H9 (cell line): ENCODE data around the gene KHNYN. TPM values are rescaled to one million over a fixed set of nuclear protein-coding genes. Genes with fewer than 3 reads are reported as not detected.

Experiments used
- DNase-seq: peaks from one replicate; pipeline ENCODE4 v3.0.0-alpha.2; 2017
- H2AFZ ChIP-seq: one replicate; pipeline ENCODE4 v1.6.1; 2013; ENCODE audit warnings: mild to moderate bottlenecking, low read length, control low read depth, moderate library complexity
- H2AK5ac ChIP-seq: 2 replicates; pipeline ENCODE4 v1.6.1; 2013; ENCODE audit warnings: low read length, control low read depth, mixed read lengths; ENCODE audit not compliant: insufficient read length
- H2BK120ac ChIP-seq: one replicate; pipeline ENCODE4 v1.6.1; 2013; ENCODE audit warnings: low read depth, mild to moderate bottlenecking, low read length, control low read depth, inconsistent platforms; ENCODE audit not compliant: poor library complexity, severe bottlenecking
- H2BK12ac ChIP-seq: 2 replicates; pipeline ENCODE4 v1.6.1; 2013; ENCODE audit warnings: low read length, control low read depth, mixed read lengths, low read depth; ENCODE audit not compliant: insufficient read length
- H2BK15ac ChIP-seq: 2 replicates; pipeline ENCODE4 v1.6.1; 2013; ENCODE audit warnings: low read depth, low read length, control low read depth
- H2BK20ac ChIP-seq: one replicate; pipeline ENCODE4 v1.6.1; 2013; ENCODE audit warnings: low read depth, mild to moderate bottlenecking, low read length, control low read depth, inconsistent platforms; ENCODE audit not compliant: poor library complexity, severe bottlenecking
- H2BK5ac ChIP-seq: 2 replicates; pipeline ENCODE4 v1.6.1; 2013; ENCODE audit warnings: low read length, control low read depth, mixed read lengths; ENCODE audit not compliant: insufficient read length
- H3K14ac ChIP-seq: 2 replicates; pipeline ENCODE4 v1.6.1; 2013; ENCODE audit warnings: low read length, control low read depth; ENCODE audit not compliant: insufficient read depth
- H3K18ac ChIP-seq: 2 replicates; pipeline ENCODE4 v1.6.1; 2013; ENCODE audit warnings: low read depth, mild to moderate bottlenecking, mixed read lengths, low read length, control low read depth; ENCODE audit not compliant: insufficient read length
- H3K23ac ChIP-seq: 2 replicates; pipeline ENCODE4 v1.6.1; 2013; ENCODE audit warnings: low read length, control low read depth, mixed read lengths, low read depth; ENCODE audit not compliant: insufficient read length
- H3K23me2 ChIP-seq: 2 replicates; pipeline ENCODE4 v1.6.1; 2013; ENCODE audit warnings: low read depth, mild to moderate bottlenecking, mixed read lengths, low read length, control low read depth; ENCODE audit not compliant: insufficient read length, poor library complexity, severe bottlenecking
- H3K27ac ChIP-seq: 2 replicates; pipeline ENCODE4 v1.5.1; 2013; ENCODE audit warnings: low read length, control low read depth, mixed read lengths, low read depth; ENCODE audit not compliant: insufficient read length
- H3K27me3 ChIP-seq: 2 replicates; pipeline ENCODE4 v1.6.1; 2013; ENCODE audit warnings: low read length, control low read depth, inconsistent platforms; ENCODE audit not compliant: insufficient read depth
- H3K4ac ChIP-seq: 2 replicates; pipeline ENCODE4 v1.6.1; 2013; ENCODE audit warnings: low read depth, mild to moderate bottlenecking, control low read depth, inconsistent platforms, low read length, moderate library complexity
- H3K4me1 ChIP-seq: 2 replicates; pipeline ENCODE4 v1.6.1; 2013; ENCODE audit warnings: low read length, control low read depth, inconsistent platforms; ENCODE audit not compliant: insufficient read depth
- H3K4me2 ChIP-seq: 2 replicates; pipeline ENCODE4 v1.6.1; 2013; ENCODE audit warnings: low read length, control low read depth, mixed read lengths; ENCODE audit not compliant: insufficient read length, insufficient read depth
- H3K56ac ChIP-seq: 2 replicates; pipeline ENCODE4 v1.6.1; 2013; ENCODE audit warnings: low read depth, mild to moderate bottlenecking, mixed read lengths, low read length, control low read depth; ENCODE audit not compliant: insufficient read length
- H3K79me1 ChIP-seq: 2 replicates; pipeline ENCODE4 v1.6.1; 2013; ENCODE audit warnings: low read depth, mild to moderate bottlenecking, moderate library complexity, low read length, control low read depth, inconsistent platforms; ENCODE audit not compliant: insufficient read depth, poor library complexity, severe bottlenecking
- H3K79me2 ChIP-seq: 2 replicates; pipeline ENCODE4 v1.6.1; 2013; ENCODE audit warnings: low read length, control low read depth, inconsistent platforms; ENCODE audit not compliant: insufficient read depth
- H3K9ac ChIP-seq: 2 replicates; pipeline ENCODE4 v1.6.1; 2013; ENCODE audit warnings: low read length, control low read depth, mixed read lengths; ENCODE audit not compliant: insufficient read length; ENCODE audit errors: extremely low read depth
- H3K9me3 ChIP-seq: one replicate; pipeline ENCODE4 v1.6.1; 2013; ENCODE audit warnings: low read depth, low read length, inconsistent platforms; ENCODE audit not compliant: control insufficient read depth
- H3T11ph ChIP-seq: one replicate; pipeline ENCODE4 v1.6.1; 2013; ENCODE audit warnings: mild to moderate bottlenecking, low read length, control low read depth, inconsistent platforms
- H4K20me1 ChIP-seq: one replicate; pipeline ENCODE4 v1.6.1; 2013; ENCODE audit not compliant: control insufficient read depth, insufficient read length, insufficient read depth
- H4K5ac ChIP-seq: 2 replicates; pipeline ENCODE4 v1.6.1; 2013; ENCODE audit warnings: low read depth, mild to moderate bottlenecking, mixed read lengths, low read length, control low read depth; ENCODE audit not compliant: insufficient read length
- H4K8ac ChIP-seq: replicated peaks from 2 replicates; pipeline ENCODE4 v1.6.1; 2013; ENCODE audit warnings: low read length, control low read depth, mixed read lengths, low read depth; ENCODE audit not compliant: insufficient read length
- H4K91ac ChIP-seq: 2 replicates; pipeline ENCODE4 v1.6.1; 2013; ENCODE audit warnings: low read depth, mild to moderate bottlenecking, moderate library complexity, mixed read lengths, low read length, control low read depth; ENCODE audit not compliant: insufficient read length
- H3K27ac Mint-ChIP-seq, 3 experiments: 2 replicates in 2 of 3; 3 replicates in 1 of 3; pipeline ENCODE4 v1.8.0; 2020 to 2021; ENCODE audit warnings: mixed read lengths in 3 of 3, mild to moderate bottlenecking in 1 of 3, moderate library complexity in 1 of 3
- H3K27me3 Mint-ChIP-seq: 2 replicates; pipeline ENCODE4 v1.8.0; 2021; ENCODE audit warnings: low read depth, mild to moderate bottlenecking, moderate library complexity, mixed read lengths
- H3K36me3 Mint-ChIP-seq, 3 experiments: 2 replicates in 2 of 3; 3 replicates in 1 of 3; pipeline ENCODE4 v1.8.0; 2020 to 2021; ENCODE audit warnings: low read depth in 3 of 3, mixed read lengths in 3 of 3; ENCODE audit not compliant: insufficient read depth in 1 of 3
- H3K4me1 Mint-ChIP-seq, 2 experiments: 2 replicates each; pipeline ENCODE4 v1.8.0; 2020; ENCODE audit warnings: mixed read lengths in 2 of 2
- H3K4me3 Mint-ChIP-seq, 2 experiments: 2 replicates in 1 of 2; 3 replicates in 1 of 2; pipeline ENCODE4 v1.8.0; 2020 to 2021; ENCODE audit warnings: mild to moderate bottlenecking in 2 of 2, mixed read lengths in 2 of 2, moderate library complexity in 1 of 2
- H3K9me3 Mint-ChIP-seq, 2 experiments: 2 replicates in 1 of 2; 3 replicates in 1 of 2; pipeline ENCODE4 v1.8.0; 2020; ENCODE audit warnings: mild to moderate bottlenecking in 2 of 2, mixed read lengths in 2 of 2, moderate library complexity in 1 of 2
- CTCF ChIP-seq: fragments of 200-600 bp; sonication (generic); conservative IDR thresholded peaks from 3 replicates; pipeline ENCODE4 v1.8.0; 2021; ENCODE audit warnings: antibody characterized with exemption, mild to moderate bottlenecking
- WGBS: extraction: QIAGEN DNeasy Blood & Tissue Kit; methylation state at CpG from one replicate; pipeline ENCODE4 v1.1.7; 2013; ENCODE audit warnings: missing lambda C conversion rate, low lambda C conversion rate, mixed read lengths; ENCODE audit not compliant: insufficient read length; ENCODE audit errors: extremely low coverage; 5-methylcytosine and 5-hydroxymethylcytosine counted together
- total RNA-seq: library from RNA; stranded (reverse); gene quantifications from 2 replicates; pipeline ENCODE4 v1.2.1, GENCODE V29; 2021

Gene KHNYN
- total RNA-seq, 1 experiment from 2014 or later, result 30.0 TPM

DNA sequence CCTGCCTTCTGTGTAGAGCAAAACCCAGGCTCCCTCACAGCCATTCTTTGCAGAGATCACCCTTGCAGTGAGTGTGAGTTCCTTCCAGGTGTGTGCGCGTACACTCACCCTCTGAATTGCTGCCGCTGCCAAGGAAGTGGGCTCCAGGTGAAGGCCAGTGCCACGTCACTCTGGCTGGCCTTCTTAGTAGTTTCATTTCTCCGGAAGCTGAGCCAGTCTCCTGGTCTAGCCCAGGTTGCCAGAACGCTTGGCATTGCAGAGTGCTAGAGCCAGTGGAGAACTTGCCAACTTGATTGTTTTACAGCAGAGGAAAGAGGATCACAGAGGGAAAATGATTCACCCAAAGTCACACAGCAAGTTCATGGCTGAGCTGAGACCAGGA is 11.3 kb upstream of the KHNYN start:
- H3K27me3 Mint-ChIP-seq, result peaks cover 22% of the 10 kb centered on the region
- no peaks in the 10 kb centered on the region for H4K20me1 ChIP-seq
- H3K4ac ChIP-seq, result no peak overlapping the region
- H3K9me3 Mint-ChIP-seq, result no peaks in the 10 kb centered on the region
- no peak overlapping the region for H2AK5ac ChIP-seq
- H3K14ac ChIP-seq, result no peak overlapping the region
- H3T11ph ChIP-seq, result no peak overlapping the region
- peaks cover 11 to 21% (median 16%) of the 10 kb centered on the region in 3 experiments; a peak in 6 of 7 replicates for H3K36me3 Mint-ChIP-seq
- no peak overlapping the region for H3K27ac Mint-ChIP-seq
- H2BK5ac ChIP-seq, result no peak overlapping the region
- H3K4me3 Mint-ChIP-seq, result no peak overlapping the region
- H3K23me2 ChIP-seq, result no peaks in the 10 kb centered on the region
- no peak overlapping the region for H2BK20ac ChIP-seq
- no CpG with 5 or more reads among the region's 6 CpGs for WGBS
- H3K23ac ChIP-seq, result no peak overlapping the region
- no peak overlapping the region for H2BK120ac ChIP-seq
- DNase-seq, result no peak
- no peak overlapping the region for H3K27ac ChIP-seq
- no peaks in the 10 kb centered on the region for H3K79me1 ChIP-seq
- no peak overlapping the region for H4K5ac ChIP-seq
- H3K9ac ChIP-seq, result no peak overlapping the region
- H3K4me1 Mint-ChIP-seq, result 0 out of 4 replicates have a peak, but pooled peaks cover 0 to 3% of the 10 kb centered on the region in 2 experiments
- H2AFZ ChIP-seq, result no peak overlapping the region
- H4K8ac ChIP-seq, result no peak overlapping the region
- no peak overlapping the region for H3K18ac ChIP-seq
- H3K4me1 ChIP-seq, result no peaks in the 10 kb centered on the region
- H4K91ac ChIP-seq, result no peak overlapping the region
- TF ChIP-seq CTCF, result no peak
- H3K56ac ChIP-seq, result no peak overlapping the region
- H2BK15ac ChIP-seq, result no peak overlapping the region
- no peaks in the 10 kb centered on the region; the same call in 1 of the 2 replicates for H3K27me3 ChIP-seq
- H3K79me2 ChIP-seq, result no peaks in the 10 kb centered on the region
- no peak overlapping the region for H3K4me2 ChIP-seq
- no peaks in the 10 kb centered on the region for H3K9me3 ChIP-seq
- H2BK12ac ChIP-seq, result no peak overlapping the region
